ENCODE results near the gene MRM3.
A peak's percentile ranks its signal among the peaks of the same experiment; 100 is the strongest.
"Not testable (repeated sequence)": the region's sequence is repeated elsewhere in the genome, so short reads cannot be mapped to it uniquely, and the experiment has no call there.

MRM3 gene, protein sequence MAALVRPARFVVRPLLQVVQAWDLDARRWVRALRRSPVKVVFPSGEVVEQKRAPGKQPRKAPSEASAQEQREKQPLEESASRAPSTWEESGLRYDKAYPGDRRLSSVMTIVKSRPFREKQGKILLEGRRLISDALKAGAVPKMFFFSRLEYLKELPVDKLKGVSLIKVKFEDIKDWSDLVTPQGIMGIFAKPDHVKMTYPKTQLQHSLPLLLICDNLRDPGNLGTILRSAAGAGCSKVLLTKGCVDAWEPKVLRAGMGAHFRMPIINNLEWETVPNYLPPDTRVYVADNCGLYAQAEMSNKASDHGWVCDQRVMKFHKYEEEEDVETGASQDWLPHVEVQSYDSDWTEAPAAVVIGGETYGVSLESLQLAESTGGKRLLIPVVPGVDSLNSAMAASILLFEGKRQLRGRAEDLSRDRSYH

DNA sequence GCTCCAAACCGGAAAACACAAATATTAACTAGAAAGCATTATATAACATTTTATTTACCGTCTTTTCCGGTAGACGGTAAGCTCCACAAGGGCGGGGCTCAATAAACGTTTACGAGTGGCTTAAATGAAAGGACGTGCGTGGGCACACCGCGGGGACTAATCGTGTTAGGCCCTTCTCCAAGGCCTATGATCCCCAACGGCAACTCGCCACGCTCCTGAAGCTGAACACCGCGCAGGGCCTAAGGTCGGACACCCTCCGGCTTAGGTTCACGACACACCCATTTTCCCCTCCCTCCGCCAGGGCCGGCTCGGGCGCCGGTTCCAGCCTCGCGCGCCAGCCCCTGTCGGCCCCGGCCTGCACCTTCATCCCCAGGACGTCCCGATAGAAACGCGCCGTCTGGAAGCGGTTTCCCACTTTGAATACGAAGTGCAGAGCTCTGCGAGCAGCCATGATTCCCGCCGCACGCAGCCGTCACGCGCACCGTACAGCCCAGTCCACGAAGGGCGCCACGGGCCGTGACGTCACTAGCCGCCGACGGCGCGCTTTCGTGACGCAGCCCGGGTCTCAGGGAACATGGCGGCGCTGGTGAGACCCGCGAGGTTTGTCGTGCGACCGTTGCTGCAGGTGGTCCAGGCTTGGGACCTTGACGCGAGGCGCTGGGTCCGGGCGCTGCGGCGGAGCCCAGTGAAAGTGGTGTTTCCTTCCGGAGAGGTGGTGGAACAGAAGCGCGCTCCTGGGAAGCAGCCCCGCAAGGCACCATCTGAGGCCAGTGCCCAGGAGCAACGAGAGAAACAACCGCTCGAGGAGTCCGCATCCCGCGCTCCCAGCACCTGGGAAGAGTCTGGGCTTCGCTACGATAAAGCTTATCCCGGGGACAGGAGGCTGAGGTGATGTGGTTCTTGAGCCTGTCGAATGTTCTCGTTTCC is at the start of gene MRM3, which contains the start of gene GLOD4:
Gene MRM3, plus strand, starts transcription at position 549 of the 927 bp plus-strand sequence. Its CDS starts 26 bp downstream, at position 575.
Gene GLOD4, minus strand, starts transcription at position 476 of the 927 bp plus-strand sequence. Its CDS starts 25 bp downstream, at position 451.
- DNase-seq = peak in 55 of 56 donors; percentile 55 to 96 (median 85)

DNA sequence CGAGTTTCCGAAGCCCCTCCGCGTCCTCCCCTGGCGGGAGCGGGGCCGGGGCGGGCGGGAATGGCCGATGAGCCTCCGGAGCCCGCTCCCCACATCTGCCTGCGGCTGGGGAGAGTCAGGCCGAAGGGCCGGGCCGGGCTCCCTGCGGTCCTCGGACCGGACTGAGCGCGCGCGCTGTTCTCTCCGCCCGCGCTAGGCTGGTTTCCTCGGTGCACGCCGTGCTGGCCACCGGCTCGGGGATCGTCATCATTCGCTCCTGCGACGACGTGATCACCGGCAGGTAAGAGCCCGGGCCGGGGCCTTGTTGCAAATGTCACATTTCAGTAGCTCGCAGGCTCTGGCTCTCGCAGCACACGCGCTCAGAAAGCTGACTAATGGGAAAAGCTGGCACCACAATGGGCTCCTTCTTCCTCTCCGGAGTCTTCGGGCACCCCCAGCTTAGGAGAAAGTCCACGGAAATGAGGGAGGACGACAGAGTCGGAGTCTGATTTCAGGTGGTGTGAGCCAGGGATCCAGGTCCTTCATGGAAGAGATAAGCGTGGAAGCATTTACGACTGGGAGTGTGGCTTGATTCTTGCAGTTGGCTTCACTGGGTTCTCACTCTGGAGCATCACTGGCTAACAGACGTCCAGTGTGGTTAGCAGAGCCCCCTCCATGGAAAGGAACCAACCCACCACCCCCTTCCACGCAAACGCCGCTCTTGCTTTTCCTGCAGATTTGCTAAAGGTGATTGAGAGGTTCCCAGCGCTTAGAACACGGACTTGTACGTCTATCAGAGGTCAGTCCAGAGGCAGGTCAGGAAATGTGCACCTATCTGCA is 49.0 kb upstream of the MRM3 start:
- peak in 32 of 56 donors; percentile 2 to 50 (median 20) for DNase-seq

DNA sequence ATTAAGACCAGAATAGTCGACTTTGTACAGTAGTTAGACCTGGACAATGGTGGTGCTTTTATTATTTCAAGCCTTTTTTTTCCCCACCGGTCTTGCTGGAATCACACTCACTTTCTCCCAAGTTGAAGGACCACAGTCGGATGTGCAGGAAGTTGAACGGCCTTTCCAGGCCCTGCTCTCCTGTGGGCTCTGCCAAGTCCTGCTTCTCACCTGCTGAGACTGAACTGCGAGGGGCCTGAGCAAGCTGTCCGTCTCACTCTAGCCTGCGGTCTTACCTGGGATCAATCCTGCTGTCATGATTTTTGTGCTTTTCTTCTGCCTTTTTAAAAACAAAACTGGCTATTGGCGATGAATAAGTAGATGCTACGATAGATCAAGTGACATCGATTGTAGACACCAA is 48.4 kb upstream of the MRM3 start:
- DNase-seq = no peak

DNA sequence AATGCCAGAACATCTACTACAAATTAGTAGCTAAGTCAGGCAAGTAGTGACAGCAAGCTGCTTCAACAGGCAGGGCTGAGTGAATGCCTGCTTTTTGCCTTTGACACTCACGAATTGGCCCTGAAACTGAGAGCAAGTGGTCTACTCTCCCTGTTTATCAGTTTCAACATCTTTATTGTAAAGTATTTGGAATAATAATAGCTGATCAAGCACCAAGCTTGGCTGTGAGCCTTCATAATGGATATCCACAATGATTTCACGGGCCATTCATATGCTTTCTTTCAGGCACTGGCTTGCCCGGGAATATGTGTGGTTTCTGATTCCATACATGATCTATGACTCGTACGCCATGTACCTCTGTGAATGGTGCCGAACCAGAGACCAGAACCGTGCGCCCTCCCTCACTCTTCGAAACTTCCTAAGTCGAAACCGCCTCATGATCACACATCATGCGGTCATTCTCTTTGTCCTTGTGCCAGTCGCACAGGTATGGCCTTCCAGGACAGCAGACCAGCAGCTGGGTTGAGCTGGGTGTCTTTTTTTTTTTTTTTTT is 44.5 kb upstream of the MRM3 start:
- DNase-seq = no peak

DNA sequence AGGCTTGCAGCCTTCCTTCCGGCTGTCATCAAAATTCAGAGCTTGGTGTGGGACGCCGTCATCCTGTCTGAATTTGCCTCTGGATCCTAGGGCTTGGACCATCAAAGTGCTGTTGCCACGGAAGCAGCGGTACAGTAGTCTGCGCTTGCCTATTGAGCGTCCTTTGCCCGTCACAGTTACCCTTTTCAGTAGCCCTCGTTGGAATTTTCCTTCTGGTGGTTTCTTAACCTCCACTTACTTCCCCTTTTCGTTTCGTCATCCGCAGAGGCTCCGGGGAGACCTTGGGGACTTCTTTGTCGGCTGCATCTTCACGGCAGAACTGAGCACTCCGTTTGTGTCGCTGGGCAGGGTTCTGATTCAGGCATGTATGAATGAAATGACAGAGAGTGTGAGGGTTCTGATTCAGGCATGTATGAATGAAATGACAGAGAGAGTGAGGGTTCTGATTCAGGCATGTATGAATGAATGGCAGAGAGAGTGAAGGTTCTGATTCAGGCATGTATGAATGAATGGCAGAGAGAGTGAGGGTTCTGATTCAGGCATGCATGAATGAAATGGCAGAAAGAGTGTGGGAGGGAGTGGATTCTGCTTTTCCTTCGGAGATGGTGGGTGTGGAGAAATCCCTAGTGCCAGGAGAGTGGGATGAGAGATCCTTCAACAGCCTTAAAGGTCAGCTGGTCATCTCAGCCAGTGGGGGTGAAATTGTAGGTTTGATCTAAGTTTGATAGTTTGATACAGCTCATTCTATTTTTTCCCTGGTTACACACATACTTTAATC is 41.7 kb upstream of the MRM3 start:
- DNase-seq = peak in 9 of 56 donors; percentile 3 to 28 (median 12)

DNA sequence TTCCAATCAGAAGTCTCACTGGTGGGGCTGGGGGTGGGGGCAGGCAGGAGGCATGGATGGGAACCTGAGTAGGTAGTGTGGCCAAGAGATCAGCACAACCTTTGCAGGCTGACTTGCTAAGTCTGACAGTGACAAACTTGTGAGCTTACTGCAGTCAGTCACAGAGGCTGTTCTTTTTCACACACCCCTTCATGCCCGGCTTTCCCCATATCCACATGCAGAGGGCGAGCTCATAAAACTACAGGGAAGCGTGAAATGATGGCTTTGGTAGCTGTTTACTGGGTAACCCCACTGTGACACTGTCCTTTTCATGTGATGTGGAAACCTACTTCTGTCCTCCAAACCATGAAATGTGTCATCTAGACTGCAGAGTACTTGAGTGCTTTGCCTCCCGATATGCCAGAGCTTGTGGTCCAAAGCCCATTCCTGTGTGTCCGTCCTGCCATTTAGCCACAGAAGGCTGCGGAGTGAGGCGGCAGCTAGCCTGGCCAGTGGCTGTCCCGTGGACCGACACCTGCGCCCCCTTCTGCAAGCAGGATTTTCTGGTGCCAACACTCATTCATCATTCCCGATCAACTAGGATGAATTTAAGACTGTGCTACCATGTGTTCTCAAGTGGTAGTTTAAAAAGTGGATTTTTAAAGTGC is 39.9 kb upstream of the MRM3 start:
- DNase-seq = no peak

DNA sequence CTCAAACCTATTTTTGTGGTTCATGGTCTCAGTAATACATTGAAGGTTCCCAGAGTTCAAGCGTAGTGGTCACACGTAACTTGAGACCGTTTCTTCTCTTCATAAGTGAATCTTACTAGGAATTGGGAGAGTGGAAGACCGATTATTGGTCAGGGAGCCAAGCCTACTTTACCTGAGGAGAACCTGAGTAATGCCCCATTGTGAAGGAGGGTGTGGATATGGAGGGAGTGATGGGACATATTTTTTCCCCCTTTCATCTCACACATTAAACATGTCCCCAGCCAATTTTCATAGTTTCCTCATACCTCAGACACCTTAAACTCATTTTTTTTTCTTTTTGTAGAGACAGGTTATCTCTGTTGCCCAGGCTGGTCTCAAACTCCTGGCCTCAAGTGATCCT is 39.0 kb upstream of the MRM3 start:
- no peak for DNase-seq

DNA sequence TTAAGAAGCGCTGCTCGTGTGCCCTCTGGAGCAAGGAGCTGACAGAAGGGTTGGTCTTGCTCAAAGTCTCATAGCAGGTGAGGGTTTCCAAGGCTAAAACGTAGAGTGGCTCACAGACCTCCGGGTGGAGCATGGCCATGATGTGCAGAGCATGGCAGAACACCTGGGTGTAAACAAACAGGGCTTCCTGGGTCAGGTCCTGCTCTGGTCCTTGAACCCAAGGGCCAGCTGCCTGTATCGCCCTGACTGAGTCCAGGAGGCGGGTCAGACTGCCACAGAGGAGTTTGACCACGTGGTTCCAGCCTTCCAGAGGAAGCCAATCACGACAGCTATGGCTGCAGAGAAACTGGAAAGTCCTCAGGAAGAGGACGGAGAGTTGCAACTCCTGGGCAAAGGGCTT is 37.2 kb upstream of the MRM3 start:
- no peak for DNase-seq

DNA sequence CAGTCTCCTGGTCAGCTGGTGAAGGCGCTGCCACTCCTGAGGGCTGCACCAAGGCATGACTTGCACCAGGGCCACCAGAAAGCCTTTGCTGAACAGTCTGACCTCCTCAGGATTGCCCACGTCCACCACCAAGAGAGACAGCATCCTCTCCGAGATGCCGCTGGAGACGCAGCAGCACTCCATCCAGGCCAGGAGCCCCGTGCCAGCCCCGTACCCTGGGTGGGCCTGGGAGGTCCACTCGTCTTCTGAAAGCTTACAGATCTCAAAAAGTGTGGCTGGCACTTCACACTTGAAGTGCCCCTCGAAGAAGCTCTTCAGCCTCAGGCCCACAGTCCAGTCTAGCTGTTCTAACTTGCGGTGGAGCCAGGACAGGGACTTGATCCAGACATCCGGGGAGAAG is 36.7 kb upstream of the MRM3 start:
- no peak for DNase-seq

DNA sequence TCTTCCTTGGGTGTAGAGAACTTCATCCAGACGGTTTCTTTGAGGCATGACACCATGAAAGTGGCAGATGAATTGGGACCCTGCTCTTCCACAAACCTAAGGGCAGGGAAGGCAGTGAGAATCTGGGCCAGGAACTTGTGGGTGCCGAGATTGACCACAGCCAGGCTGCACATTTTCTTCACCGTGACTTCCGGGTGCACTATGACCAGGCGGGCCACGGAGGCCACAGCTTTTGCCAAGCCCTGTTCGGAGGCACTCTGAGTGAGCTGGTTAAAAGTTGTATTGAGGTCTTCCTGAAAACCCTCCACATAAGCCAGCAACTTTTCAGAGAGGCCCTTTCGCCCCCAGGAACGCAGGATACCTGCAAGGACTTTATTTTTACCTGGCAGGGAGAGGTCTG is 36.0 kb upstream of the MRM3 start:
- no peak for DNase-seq

DNA sequence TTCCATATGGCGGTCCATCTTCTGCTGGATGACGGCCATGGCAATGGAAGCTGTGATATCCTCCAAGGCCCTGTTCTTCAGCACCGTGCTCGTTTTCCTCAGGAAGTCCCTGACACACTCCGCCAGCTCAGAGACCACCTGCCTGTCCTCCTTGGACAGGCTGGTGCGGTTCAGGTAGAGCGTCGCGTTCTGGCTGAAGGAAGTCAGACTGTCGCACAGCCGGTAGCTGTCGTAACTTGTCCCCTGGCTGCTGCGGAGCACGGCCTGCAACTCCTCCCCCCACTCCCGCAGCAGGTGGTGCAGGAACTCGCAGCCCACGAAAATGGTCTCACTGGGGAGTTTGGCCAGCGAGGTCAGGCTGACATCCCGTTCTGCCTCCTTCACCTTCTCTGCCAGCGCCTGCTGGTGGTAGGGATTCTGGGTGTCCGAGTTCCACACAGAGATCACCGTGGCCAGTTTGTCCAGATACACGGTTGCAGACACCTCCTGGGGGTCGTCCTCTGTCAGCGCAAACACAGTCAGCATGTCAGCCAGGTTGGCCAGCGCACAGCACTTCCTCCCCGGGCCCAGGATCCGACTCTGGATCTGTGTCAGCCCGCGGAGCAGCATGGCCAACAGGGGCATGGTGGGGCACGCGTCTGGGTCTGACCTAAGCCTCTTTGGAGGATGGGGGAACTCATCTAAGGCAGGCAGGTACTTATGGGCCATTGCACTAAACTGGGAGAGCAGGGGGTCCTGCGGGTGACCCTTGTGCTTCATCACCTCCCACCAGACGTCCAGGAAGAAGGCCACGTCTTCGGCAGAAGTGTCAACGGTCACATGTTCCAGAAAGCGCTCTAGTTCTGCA is 35.1 kb upstream of the MRM3 start:
- no peak for DNase-seq

DNA sequence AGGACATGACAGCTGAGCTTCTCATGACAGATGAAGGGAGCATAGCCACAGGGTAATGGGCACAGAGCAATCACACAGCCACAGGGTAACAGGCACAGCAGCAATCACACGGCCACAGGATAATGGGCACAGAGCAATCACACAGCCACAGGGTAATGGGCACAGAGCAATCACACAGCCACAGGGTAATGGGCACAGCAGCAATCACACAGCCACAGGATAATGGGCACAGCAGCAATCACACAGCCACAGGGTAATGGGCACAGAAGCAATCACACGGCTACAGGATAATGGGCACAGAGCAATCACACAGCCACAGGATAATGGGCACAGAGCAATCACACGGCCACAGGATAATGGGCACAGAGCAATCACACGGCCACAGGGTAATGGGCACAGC is 33.5 kb upstream of the MRM3 start:
- not testable (repeated sequence) for DNase-seq

DNA sequence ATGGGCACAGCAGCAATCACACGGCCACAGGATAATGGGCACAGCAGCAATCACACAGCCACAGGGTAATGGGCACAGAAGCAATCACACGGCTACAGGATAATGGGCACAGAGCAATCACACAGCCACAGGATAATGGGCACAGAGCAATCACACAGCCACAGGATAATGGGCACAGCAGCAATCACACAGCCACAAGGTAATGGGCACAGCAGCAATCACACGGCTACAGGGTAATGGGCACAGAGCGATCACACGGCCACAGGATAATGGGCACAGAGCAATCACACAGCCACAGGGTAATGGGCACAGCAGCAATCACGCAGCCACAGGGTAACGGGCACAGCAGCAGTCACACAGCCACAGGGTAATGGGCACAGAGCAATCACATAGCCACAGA is 32.8 kb upstream of the MRM3 start:
- not testable (repeated sequence) for DNase-seq

DNA sequence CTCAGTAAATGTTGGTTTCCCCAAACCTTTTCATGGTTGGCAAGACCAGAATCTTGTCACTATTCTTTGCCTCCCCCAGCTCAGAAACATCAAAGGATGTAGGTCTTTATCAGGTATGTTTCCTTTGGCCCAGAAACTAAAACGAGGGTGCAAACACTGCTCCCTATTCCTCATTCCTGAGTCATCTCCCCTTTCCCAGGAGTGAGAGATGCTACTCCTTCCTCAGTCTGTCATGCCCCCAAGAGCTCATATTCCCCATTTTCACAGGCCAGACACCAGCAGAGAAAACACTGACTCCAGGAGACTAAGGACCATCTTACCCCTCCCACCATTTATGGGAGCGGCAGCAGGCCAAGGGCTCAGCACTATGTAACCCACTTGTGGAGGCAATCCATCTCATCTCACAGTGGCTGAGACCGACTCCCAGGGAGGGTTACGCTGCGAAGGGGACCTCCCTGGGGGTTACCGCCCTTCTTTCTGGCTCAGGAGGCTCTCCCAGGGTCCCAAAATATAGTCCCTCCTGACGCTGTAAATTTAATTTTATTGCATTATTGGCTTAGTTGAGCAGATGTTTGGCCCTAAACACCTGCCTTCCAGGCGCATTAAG is 31.6 kb upstream of the MRM3 start:
- no peak for DNase-seq

DNA sequence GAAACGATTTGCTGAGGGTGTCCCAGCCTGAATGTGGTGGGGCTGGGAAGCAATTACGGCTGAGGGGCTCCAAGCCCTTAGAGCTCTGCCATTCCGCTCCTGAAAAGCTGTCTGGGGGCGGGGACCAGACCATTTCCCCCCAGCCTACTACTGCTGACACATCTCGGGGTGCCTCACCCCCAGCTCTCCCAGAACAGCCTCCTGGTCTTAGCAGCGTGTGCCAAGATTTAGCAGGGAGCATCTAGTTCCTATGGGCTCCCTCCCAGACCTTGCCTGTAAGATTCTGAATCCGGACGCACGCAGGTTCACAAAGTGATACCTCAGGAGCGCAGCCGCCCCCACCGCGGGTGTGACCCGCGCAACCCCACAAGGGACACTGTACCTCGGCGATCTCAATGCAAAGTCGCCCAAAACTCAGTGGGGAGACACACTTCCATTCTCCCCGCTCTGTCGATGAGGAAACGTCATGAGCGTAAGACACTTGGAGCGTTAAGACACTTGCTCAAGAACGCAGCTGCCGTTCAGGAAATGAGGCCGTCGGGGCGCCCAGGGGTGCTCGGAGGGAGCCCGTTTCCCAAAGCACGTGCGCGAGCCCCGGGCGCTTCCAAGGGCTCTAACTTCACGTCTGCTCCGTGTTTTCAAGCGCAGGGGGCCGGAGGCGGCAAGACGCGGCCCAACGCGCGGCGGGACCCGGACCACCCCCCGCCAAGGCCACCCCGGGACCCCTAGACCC is 30.7 kb upstream of the MRM3 start:
- peak in 7 of 56 donors; percentile 8 to 53 (median 39) for DNase-seq

DNA sequence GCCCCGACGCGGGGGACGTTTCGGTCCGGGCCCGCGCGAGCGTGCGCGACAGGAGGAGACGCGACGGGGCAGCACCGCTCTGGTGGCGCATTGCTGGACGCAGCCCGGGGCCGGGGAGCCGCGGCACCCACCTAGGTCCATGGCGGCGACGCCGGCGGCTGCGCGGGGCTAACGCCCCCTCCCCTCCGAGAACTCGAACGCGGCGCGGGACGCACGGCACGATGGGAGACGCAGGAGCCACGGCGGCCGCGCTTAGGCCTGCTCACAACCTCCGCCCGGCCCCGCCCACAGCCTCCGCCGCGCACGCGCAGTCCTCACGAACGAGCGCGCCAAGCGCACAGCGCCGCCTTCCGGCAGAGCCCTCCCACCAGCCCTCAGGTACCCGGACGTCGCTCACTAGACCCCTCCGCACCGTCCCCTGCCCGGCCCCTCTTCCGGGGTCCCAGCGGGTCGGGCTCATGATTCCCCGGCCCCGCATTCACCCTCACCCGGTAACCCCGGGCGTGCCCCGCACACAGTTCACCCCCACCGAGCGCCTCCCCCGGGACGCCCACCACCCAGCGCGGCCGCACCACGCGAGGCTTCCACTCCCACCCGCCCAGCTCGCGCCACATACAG is 30.0 kb upstream of the MRM3 start, which contains the start of gene GEMIN4:
Gene GEMIN4, minus strand, starts transcription at position 263 of the 618 bp plus-strand sequence. Its CDS starts 122 bp downstream, at position 141.
- peak in 54 of 56 donors; percentile 57 to 94 (median 83) for DNase-seq
